Activated CD8-positive, alpha-beta T cell treated with anti-CD3 and anti-CD28 coated beads, Interleukin-2, amount 10 ng/mL, durations not matched to agents 7 days and 5 days (primary cell): ENCODE data around the gene GNL3L. TPM values are rescaled to one million over a fixed set of nuclear protein-coding genes. Genes with fewer than 3 reads are reported as not detected.
"Not testable (repeated sequence)": the region's sequence is repeated elsewhere in the genome, so short reads cannot be mapped to it uniquely, and the experiment has no call there.

ENCODE experiments used
- ATAC-seq: fragments of 150-1000 bp; cut with Tn5 transposase; one replicate; pipeline ENCODE4 v1.10.0; 2021; ENCODE audit warnings: moderate library complexity
- CTCF ChIA-PET: fragments of 350-600 bp; sonication (Branson Sonifier 250); formaldehyde crosslinking; loops from one replicate; lab custom pipeline; 2021; ENCODE audit warnings: antibody characterized with exemption; lab: Charles Lee
- POLR2A ChIA-PET: fragments of 350-600 bp; sonication (Branson Sonifier 250); formaldehyde crosslinking; loops from one replicate; lab custom pipeline; 2021; ENCODE audit warnings: antibody characterized with exemption; lab: Charles Lee
- DNase-seq: peaks from one replicate; pipeline ENCODE4 v3.0.0-alpha.2; 2020
- H3K27ac Mint-ChIP-seq: one replicate; pipeline ENCODE4 v1.8.0; 2021; ENCODE audit warnings: mild to moderate bottlenecking, mixed read lengths
- H3K27me3 Mint-ChIP-seq: one replicate; pipeline ENCODE4 v1.8.0; 2021; ENCODE audit warnings: low read depth, mixed read lengths
- H3K36me3 Mint-ChIP-seq: one replicate; pipeline ENCODE4 v1.8.0; 2021; ENCODE audit warnings: low read depth, mixed read lengths
- H3K4me1 Mint-ChIP-seq: one replicate; pipeline ENCODE4 v1.8.0; 2021; ENCODE audit warnings: low read depth, mixed read lengths
- H3K4me3 Mint-ChIP-seq: one replicate; pipeline ENCODE4 v1.8.0; 2021; ENCODE audit warnings: mild to moderate bottlenecking, mixed read lengths
- H3K9me3 Mint-ChIP-seq: one replicate; pipeline ENCODE4 v1.8.0; 2022; ENCODE audit warnings: mixed read lengths; ENCODE audit not compliant: insufficient read depth
- total RNA-seq, 2 experiments: library from RNA; stranded (reverse); gene quantifications; one replicate each; pipeline ENCODE4 v1.2.3, GENCODE V29; 2021

Gene GNL3L
- total RNA-seq, 2 experiments from 2014 or later, result 55.2 to 57.7 TPM

GRCh38 chrX:54496936-54497335 lies 33.1 kb upstream of the GNL3L start:
- Mint-ChIP-seq H3K9me3 (no peaks in the 10 kb centered on the region), H3K27me3 (peaks cover 44% of the 10 kb centered on the region), H3K36me3 (no peaks in the 10 kb centered on the region), H3K4me1 (no peaks in the 10 kb centered on the region), H3K4me3 (no peak overlapping the region), H3K27ac (no peak overlapping the region)
- CTCF ChIA-PET, result no interaction called here
- DNase-seq (no peak), ATAC-seq (no peak)
- POLR2A ChIA-PET, result no interaction called here

- Mint-ChIP-seq H3K9me3 (no peaks in the 10 kb centered on the region), H3K27me3 (peaks cover 11% of the 10 kb centered on the region), H3K4me3 (no peak overlapping the region), H3K36me3 (no peaks in the 10 kb centered on the region), H3K4me1 (no peaks in the 10 kb centered on the region), H3K27ac (no peak overlapping the region)
- ChIA-PET POLR2A (no interaction called here), CTCF (no interaction called here)
- ATAC-seq, result no peak
- DNase-seq, result no peak
Observed at GRCh38 chrX:54509400-54509799, 20.6 kb upstream of the GNL3L start.

- H3K27me3 Mint-ChIP-seq, result no peaks in the 10 kb centered on the region
- ChIA-PET CTCF (no interaction called here), POLR2A (interaction anchor here (1.0 to 3.0 kb wide), 2 partner anchors 89 to 110 kb away, joined by 3 to 19 read pairs; partner anchors contain the start of gene TSR2)
- no peak for DNase-seq
- peaks cover 6% of the 10 kb centered on the region for H3K9me3 Mint-ChIP-seq
- H3K27ac Mint-ChIP-seq, result peak overlapping the region; percentile 98
- no peak for ATAC-seq
- H3K36me3 Mint-ChIP-seq, result peaks cover 38% of the 10 kb centered on the region
- peak overlapping the region; percentile 95 for H3K4me3 Mint-ChIP-seq
- H3K4me1 Mint-ChIP-seq, result peaks cover 26% of the 10 kb centered on the region
Observed at GRCh38 chrX:54529151-54529550, 868 bp upstream of the GNL3L start.

GRCh38 chrX:54530357-54530900 lies 410 bp downstream of the GNL3L start:
- ATAC-seq (peak; percentile 51), DNase-seq (peak; percentile 28)
- Mint-ChIP-seq H3K4me3 (peak overlapping the region; percentile 95), H3K27me3 (no peaks in the 10 kb centered on the region), H3K4me1 (peaks cover 33% of the 10 kb centered on the region), H3K27ac (peak overlapping the region; percentile 98), H3K36me3 (peaks cover 45% of the 10 kb centered on the region), H3K9me3 (peaks cover 6% of the 10 kb centered on the region)
- CTCF ChIA-PET, result no interaction called here
- POLR2A ChIA-PET, result interaction anchor here (0.7 to 3.0 kb wide), 4 partner anchors 90 to 470 kb away, joined by 3 to 19 read pairs (median 4); partner anchors contain the start of genes APEX2, FAM120C and TSR2

GRCh38 chrX:54534271-54534670 lies 4.3 kb downstream of the GNL3L start:
- Mint-ChIP-seq H3K27ac (peak overlapping the region; percentile 23), H3K27me3 (no peaks in the 10 kb centered on the region), H3K4me3 (no peak overlapping the region), H3K36me3 (peaks cover 48% of the 10 kb centered on the region), H3K9me3 (no peaks in the 10 kb centered on the region), H3K4me1 (peaks cover 32% of the 10 kb centered on the region)
- CTCF ChIA-PET, result no interaction called here
- POLR2A ChIA-PET, result interaction anchor here (0.7 kb wide), 1 partner anchor 850 kb away, joined by 3 read pairs; no protein-coding TSS in a partner anchor
- DNase-seq (no peak), ATAC-seq (no peak)

- H3K27me3 Mint-ChIP-seq, result no peaks in the 10 kb centered on the region
- peaks cover 50% of the 10 kb centered on the region for H3K36me3 Mint-ChIP-seq
- H3K4me1 Mint-ChIP-seq, result peaks cover 1% of the 10 kb centered on the region
- CTCF ChIA-PET, result no interaction called here
- ATAC-seq, result no peak
- H3K9me3 Mint-ChIP-seq, result no peaks in the 10 kb centered on the region
- POLR2A ChIA-PET, result no interaction called here
- no peak overlapping the region for H3K27ac Mint-ChIP-seq
- H3K4me3 Mint-ChIP-seq, result no peak overlapping the region
- DNase-seq, result no peak
Observed at GRCh38 chrX:54540289-54540688, 10.3 kb downstream of the GNL3L start.

GRCh38 chrX:54542239-54542638 lies 12.2 kb downstream of the GNL3L start:
- H3K27ac Mint-ChIP-seq, DNase-seq, H3K27me3 Mint-ChIP-seq, H3K4me1 Mint-ChIP-seq, H3K4me3 Mint-ChIP-seq, CTCF ChIA-PET, ATAC-seq, POLR2A ChIA-PET, H3K9me3 Mint-ChIP-seq: not testable (repeated sequence)
- peaks cover 47% of the 10 kb centered on the region for H3K36me3 Mint-ChIP-seq

GRCh38 chrX:54550821-54551220 lies 20.8 kb downstream of the GNL3L start:
- Mint-ChIP-seq H3K27me3 (no peaks in the 10 kb centered on the region), H3K36me3 (peaks cover 41% of the 10 kb centered on the region), H3K4me1 (peaks cover 1% of the 10 kb centered on the region), H3K9me3 (no peaks in the 10 kb centered on the region), H3K27ac (peak overlapping the region; percentile 40), H3K4me3 (no peak overlapping the region)
- POLR2A ChIA-PET, result no interaction called here
- no peak for DNase-seq
- CTCF ChIA-PET, result no interaction called here
- no peak for ATAC-seq

GRCh38 chrX:54551801-54552200 lies 21.8 kb downstream of the GNL3L start:
- H3K27ac Mint-ChIP-seq, result no peak overlapping the region
- H3K4me1 Mint-ChIP-seq, result peaks cover 1% of the 10 kb centered on the region
- ATAC-seq, result no peak
- no peak overlapping the region for H3K4me3 Mint-ChIP-seq
- H3K36me3 Mint-ChIP-seq, result peaks cover 45% of the 10 kb centered on the region
- POLR2A ChIA-PET, result no interaction called here
- no peaks in the 10 kb centered on the region for H3K27me3 Mint-ChIP-seq
- H3K9me3 Mint-ChIP-seq, result no peaks in the 10 kb centered on the region
- DNase-seq, result no peak
- CTCF ChIA-PET, result no interaction called here

GRCh38 chrX:54555006-54555405 lies 25.0 kb downstream of the GNL3L start:
- H3K4me1 Mint-ChIP-seq, H3K27ac Mint-ChIP-seq, DNase-seq, H3K27me3 Mint-ChIP-seq, CTCF ChIA-PET, ATAC-seq, H3K4me3 Mint-ChIP-seq, POLR2A ChIA-PET, H3K9me3 Mint-ChIP-seq: not testable (repeated sequence)
- peaks cover 33% of the 10 kb centered on the region for H3K36me3 Mint-ChIP-seq

- Mint-ChIP-seq H3K4me1 (no peaks in the 10 kb centered on the region), H3K36me3 (peaks cover 41% of the 10 kb centered on the region), H3K4me3 (no peak overlapping the region), H3K9me3 (no peaks in the 10 kb centered on the region), H3K27me3 (no peaks in the 10 kb centered on the region), H3K27ac (no peak overlapping the region)
- ATAC-seq (no peak), DNase-seq (no peak)
- ChIA-PET POLR2A (no interaction called here), CTCF (no interaction called here)
Observed at GRCh38 chrX:54560411-54560810, 30.4 kb downstream of the GNL3L start.

- peaks cover 35% of the 10 kb centered on the region for H3K36me3 Mint-ChIP-seq
- H3K9me3 Mint-ChIP-seq, result no peaks in the 10 kb centered on the region
- H3K4me3 Mint-ChIP-seq, result no peak overlapping the region
- no peak overlapping the region for H3K27ac Mint-ChIP-seq
- POLR2A ChIA-PET, result no interaction called here
- CTCF ChIA-PET, result no interaction called here
- DNase-seq (no peak), ATAC-seq (no peak)
- H3K4me1 Mint-ChIP-seq, result no peaks in the 10 kb centered on the region
- H3K27me3 Mint-ChIP-seq, result no peaks in the 10 kb centered on the region
Observed at GRCh38 chrX:54561622-54562021, 31.6 kb downstream of the GNL3L start.

- Mint-ChIP-seq H3K4me3 (no peak overlapping the region), H3K27ac (no peak overlapping the region), H3K9me3 (peaks cover 4% of the 10 kb centered on the region), H3K4me1 (no peaks in the 10 kb centered on the region), H3K27me3 (no peaks in the 10 kb centered on the region), H3K36me3 (peaks cover 40% of the 10 kb centered on the region)
- DNase-seq (no peak), ATAC-seq (no peak)
- ChIA-PET POLR2A (no interaction called here), CTCF (no interaction called here)
Observed at GRCh38 chrX:54564936-54565335, 34.9 kb downstream of the GNL3L start.
